NCI-H2107 treated with DMSO at 0.1 percent for 48 hours (cell line): ENCODE data around the gene ANKRD11.
"Not testable (repeated sequence)": the region's sequence is repeated elsewhere in the genome, so short reads cannot be mapped to it uniquely, and the experiment has no call there.

Source experiments
- DNase-seq: peaks from one replicate; lab custom pipeline; 2025; ENCODE audit not compliant: unreplicated experiment; lab: John Stamatoyannopoulos, UW

ANKRD11 gene

DNA sequence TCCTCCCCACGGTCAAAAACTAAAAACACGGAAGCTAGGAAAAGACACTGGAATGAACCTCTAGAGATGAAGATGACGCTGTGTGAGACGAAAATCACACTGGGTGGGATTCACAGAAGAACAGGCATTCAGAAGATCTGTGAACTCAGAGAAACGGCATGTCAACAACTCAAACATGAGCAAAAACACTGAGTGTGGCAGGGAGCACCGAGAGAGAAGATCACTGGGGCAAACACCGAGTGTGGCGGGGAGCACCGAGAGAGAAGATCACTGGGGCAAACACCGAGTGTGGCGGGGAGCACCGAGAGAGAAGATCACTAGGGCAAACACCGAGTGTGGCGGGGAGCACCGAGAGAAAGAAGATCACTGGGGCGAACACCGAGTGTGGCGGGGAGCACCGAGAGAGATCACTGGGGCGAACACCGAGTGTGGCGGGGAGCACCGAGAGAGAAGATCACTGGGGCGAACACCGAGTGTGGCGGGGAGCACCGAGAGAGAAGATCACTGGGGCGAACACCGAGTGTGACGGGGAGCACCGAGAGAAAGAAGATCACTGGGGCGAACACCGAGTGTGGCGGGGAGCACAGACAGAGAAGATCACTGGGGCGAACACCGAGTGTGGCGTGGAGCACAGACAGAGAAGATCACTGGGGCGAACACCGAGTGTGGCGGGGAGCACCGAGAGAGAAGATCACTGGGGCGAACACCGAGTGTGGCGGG, 100.7 kb downstream of the ANKRD11 start:
- not testable (repeated sequence) for DNase-seq

DNA sequence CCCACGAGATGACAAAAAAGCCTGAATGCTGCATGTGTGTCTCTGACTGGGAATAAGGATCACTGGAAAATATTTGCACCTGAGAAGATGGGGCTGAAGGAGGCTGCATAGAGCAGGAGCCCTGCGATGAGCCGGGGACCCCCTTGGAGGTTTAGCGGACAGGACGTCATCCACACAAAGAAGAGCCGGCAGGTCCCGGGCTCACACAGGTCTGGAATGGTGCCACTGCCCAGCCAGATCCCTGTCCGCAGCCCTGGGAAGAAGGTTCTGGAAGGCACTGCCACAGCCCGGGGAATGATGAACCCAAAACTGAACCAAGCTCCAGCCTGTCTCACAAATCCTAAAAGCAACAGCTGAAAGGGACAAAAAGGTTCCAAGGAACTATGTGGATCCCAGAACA, 101.8 kb downstream of the ANKRD11 start:
- no peak for DNase-seq

DNA sequence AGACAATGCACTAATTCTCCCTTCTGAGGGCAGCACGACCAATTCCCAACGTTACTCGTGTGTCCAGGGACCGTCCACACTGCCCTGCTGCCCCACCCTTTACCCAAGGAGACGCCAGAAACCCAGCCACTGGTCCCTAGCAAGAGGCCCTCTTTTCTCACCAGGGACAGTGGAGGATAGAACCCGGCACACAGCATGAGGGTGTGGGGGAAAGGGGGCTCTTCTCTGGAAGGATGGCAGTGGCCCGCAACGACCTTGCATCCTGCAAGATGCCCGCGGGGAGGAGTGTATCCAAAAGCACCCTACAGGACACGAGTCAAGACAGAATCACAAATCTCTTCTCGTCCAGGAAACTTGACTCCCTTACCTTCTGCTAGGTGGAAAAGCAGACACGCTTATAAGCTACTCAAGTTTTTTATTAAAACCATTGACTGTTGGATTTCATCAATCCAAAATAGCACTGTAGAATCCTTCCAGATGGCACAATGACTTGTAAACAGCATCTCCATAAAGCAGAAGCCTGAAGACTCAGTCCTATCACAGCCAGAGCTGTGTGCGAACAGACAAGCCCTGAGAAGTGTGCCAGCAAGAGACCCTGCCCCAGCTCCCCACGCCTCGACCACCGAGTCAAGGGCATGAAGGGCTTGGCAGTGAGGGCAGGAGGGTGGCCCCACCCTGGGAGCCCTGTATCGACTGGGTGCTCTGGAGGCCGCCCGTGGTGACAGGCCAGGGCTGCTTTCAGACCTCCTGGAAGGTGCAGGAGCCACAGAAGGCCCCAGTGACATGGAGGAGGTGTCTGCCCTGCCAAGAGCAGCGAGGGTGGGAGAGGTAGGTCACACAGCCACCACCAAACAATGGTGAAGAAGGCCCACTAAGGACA, 103.8 kb downstream of the ANKRD11 start:
- no peak for DNase-seq

DNA sequence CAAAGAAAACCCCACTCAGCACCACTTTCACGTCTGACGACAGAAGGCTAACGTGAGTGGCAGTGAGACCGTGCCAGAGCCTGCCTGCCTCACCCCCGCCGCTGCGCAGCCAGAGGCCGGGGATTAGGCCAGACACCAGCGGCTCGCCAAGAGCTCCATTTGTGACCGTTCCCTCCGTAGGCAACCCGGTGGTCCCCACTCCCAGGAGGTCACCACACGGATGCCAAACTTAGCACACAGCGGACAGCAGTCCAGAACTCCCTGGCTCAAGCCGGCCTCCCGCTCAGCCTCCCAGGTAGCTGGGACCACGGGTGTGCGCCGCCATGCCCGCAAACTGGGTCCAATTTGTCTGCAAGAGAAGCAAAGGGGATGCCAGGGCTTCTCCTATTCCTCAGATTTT, 104.6 kb downstream of the ANKRD11 start:
- DNase-seq, result no peak

DNA sequence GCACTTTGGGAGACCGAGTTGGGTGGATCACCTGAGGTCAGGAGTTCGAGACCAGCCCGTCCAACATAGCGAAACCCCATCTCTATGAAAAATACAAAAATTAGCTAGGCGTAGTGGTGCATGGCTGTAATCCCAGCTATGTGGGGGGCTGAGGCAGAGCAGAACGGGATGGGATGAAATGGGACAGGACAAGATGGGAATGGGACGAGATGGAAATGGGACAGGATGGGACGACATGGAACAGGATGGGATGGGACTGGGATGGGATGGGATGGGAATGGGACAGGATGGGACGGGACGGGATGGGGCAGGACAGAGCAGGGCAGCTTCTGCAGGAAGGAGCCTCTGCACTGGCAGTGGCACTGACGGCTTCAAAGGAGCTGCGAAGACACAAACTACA, 106.1 kb downstream of the ANKRD11 start:
- no peak for DNase-seq

DNA sequence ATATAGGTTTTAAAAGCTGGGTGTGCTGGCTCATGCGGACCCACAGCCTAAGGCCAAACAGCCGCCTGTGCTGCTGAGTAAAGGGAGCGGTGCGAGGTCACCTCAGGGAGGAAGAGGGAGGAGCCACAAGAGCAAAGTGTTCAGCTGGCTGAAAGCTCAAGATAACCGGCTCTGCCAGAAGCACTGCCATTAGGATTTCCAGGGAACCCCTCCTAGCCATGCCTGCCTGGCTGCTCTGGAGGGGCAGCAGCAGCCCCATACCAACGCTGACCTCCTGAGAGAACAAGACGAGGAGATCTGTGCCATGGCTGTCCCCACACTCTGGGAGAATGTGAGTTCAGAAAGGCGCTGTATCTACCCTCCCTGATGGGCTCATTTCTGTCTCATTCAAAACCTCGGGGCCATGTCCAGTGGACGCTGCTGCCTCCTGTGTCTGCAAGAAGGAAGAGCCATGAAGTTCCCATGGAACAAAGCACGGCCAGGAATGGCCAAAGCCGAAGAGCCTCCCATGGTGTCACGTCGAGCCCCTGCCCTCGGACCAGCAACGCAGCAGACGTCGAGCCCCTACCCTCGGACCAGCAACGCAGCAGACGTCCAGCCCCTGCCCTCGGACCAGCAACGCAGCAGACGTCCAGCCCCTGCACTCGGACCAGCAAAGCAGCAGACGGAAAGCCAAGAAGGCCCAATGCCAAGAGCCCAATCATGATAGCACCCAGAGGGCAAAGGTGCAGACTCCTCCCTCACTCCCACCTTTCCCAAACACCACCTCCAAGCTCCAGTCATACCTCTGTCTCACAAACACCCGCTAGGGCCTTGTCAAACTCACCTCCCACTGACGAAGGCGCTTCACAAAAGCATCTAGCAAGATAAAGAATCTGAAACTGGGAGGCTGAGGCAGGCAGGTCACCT, 107.0 kb downstream of the ANKRD11 start:
- DNase-seq, result no peak

DNA sequence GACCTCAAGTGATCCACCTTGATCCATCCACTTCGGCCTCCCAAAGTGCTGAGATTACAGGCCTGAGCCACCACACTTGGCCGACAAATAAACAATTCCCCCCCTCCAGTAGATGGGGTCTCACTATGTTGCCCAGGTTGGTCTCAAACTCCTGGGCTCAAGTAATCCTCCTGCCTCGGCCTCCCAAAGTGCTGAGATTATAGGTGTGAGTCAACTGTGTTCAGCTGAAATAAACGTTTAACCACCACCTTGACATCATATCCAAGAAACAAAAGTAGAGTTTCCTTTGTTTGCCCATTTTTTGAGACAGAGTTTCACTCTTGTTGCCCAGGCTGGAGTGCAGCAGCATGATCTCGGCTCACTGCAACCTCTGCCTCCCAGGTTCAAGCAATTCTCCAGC, 107.8 kb downstream of the ANKRD11 start:
- not testable (repeated sequence) for DNase-seq

DNA sequence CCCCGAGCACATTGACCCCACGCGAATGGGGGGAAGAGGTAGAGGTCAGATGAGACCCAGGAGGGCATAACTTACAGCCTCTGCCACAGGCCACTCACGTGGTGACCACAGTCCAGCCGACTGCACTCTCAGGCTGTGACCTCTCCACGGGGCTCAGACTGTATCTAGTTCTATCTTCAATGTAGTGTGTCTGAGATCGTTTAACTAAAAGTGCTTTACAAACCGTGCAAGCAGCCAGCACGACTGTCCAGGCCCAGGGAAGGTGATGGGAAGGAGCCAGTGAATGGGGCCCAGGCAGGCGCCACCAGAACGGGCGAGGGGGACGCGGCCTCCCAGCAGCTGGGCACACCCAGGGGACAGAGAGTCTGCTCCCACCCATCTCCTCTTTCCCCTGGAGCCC, 108.6 kb downstream of the ANKRD11 start:
- no peak for DNase-seq

DNA sequence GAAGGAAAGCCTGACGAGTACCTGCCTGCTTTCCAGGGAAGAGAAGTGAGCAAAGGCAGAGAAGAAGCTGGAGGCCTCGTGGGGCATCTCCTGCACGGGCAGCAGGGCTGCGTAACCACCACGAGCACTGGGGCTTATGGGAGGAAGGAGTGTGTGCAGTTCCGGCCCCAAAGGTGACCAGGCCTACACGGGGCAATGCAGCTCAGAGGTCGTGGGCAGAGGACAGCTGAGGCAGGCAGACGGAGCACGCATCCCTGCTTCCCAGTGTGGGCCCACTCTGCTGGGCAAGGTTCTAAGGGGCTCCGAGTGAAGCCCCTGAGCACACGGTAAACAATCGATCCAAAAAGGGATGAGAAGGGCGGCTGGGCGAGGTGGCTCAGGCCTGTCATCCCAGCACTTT, 109.7 kb downstream of the ANKRD11 start:
- DNase-seq, result no peak

DNA sequence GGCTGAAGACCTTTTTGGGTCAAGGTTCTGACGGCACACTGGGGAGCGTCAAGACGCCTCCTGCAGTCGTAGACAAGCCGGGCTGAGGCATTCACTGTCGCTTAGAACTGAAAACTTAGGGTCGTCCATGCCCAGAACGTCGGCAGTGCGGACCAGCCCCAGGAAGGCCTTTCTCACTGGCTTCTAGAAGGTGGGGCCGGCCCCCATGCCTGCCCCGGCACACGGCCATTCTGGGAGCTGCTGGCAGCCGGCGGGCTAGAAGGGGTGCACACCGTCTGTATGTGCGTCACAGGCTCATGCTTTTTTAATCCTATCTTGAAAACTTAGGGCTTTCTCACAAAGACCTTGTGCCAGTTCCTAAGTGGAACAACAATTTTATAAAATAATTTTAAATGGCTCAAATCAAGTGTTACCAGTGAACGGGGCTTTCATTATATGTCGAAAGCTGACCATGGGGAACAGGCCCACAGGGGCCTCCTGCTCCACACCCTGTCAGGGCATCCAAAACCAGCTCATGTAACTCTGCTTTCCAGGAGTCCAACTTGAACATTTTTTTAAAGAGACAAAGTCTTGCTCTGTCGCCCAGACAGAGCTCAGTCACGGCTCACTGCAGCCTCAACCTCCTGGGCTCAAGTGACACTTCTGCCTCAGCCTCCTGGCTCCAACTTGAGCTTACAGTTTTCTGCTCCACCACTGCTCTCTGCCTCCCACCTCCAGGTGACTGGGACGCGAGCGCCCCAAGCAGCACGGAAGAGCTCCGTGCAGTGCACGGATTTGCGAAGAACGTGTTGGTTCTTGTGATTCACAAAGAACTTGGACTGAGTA, 111.2 kb downstream of the ANKRD11 start:
- DNase-seq, result no peak

DNA sequence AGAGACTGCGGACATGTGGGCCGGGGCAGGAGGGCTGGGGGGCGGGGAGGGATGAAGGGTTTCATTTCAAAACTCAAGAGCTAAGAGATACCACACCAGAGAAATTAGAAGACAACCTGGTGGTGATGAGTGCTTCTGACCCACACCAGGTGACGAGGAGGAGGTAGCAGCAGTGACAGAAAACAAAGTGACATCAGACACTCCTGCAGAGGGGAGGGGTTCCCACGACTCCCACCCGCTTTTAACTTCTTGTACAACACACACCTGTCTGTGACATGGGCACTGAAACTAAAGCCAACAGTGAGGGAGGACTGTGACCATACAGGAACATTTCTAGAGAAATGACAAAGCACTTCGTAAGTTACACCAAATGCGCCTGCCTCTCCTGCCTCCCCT, 112.9 kb downstream of the ANKRD11 start:
- DNase-seq, result no peak

DNA sequence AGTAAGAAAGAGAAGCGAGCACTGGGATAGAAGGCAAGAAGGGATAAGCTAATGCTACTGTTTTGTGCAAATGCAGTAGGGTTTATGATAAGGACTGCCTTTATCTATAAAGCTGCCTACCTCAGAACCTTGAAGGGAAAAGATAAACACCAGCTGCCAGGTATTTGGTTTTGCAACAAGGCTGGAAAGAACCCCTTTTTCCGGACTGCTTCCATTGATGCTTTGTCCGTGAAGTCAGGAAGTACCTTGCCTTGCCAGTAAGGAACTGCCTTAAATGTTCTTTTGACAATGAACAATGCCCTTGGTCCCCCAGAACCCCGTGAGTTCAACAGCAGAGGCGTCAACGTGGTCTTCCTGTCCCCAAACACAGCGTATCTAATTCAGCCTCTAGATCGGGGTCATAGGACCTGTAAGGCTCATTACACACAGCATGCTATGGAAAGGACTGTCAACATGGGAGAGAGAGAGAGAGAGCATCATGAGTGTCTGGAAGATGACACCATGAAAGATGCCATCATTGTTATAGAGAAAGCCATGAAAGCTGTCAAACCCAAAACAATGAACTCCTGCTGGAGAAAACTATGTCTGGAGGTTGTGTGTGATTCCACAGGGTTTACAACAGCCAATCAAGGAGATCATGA, 113.4 kb downstream of the ANKRD11 start:
- no peak for DNase-seq

DNA sequence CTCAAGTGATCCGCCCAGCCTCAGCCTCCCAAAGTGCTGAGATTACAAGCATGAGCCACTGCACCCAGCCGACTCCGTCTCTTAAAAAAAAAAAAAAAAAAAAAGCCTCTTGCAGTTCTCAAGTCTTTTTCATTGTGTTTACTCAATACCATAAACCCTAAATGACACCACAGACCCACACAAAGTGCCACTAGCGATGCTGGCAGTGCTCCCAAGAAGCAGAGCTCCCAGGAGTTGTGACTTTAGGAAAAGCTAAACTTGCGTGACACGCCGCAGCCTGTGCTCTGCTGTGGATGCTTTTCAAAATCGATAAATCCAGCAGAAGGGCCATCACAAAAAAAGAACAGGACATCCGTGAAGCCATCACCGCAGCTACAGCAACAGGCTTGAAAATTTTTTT, 114.7 kb downstream of the ANKRD11 start:
- DNase-seq, result no peak

DNA sequence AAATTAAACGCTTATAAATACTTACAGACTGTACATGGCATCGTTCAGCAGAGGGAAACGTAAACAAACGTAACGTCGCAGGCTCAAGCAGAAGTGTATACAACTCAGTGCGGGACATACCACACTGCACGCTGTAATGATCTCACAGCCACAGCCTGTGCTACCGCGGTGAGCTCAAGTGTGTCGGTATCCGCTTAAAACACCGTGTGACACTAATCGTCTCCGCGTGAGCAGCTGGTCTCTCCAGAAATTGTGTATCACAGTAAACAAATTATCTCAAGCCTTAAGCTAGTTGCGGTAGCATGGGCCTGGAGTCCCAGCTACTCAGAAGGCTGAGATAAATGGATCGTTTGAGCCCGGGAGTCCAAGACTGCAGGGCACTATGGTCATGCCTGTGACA, 115.3 kb downstream of the ANKRD11 start:
- peak; percentile 76 for DNase-seq

DNA sequence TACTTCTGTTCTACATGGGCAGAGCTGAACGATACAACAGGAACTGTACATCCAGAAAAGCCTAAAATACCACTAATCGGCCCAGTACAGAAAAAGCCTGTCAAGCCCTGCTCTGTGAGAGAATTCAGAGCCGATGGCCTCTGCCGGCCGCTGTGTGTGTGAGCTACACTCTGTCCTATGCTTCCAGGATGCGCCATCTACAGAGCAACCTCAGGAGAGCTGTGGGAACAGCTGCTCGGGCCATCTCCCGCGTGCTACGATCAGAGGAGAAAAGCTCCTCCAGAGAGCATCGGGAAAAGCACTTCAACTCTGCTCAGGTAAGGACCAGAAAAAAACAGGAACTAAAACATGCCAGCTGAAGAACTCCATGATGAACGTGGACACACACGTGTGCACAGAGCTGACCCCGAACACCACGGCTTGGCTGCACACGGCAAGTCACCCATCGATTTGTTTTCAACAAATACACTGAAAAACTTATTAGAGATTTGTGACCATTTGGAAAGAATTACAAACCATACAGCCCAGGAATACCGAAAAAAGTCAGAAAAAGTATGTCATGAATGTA, 115.9 kb downstream of the ANKRD11 start:
- DNase-seq, result peak; percentile 10

DNA sequence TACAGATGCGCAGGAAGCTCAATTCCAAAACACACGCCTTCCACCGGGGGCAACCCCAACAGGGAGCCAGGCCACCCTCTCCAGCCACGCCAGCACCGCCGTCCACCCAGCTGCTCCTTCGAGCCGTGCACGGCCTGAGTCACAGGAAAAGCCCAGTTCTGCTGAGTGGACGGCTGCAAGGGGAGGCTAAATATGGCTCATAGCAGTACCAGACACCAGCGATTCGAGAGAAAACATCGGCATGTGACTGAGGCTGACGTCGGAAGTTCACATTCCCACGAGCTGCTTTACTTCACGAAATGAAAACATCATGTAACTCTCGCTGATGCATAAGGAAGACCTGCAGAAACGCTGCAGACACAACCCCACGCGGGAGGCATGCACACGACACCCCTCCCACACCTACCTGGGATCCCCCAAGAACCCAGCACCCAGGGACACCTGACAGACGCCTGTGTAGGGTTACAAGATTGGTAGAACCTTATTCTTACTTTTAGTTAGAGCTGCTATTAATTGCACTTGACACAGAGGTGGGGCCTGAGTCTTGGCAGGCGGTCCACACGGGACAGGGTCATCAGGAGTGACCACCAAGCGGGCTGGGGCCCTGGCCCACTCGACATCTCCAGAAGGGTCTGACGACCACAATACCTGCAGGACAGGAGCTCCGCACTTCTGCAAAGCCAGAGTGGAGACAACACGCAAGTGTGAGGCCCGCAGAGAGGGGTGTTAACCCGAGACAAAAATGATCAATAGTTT, 116.8 kb downstream of the ANKRD11 start:
- DNase-seq, result no peak

DNA sequence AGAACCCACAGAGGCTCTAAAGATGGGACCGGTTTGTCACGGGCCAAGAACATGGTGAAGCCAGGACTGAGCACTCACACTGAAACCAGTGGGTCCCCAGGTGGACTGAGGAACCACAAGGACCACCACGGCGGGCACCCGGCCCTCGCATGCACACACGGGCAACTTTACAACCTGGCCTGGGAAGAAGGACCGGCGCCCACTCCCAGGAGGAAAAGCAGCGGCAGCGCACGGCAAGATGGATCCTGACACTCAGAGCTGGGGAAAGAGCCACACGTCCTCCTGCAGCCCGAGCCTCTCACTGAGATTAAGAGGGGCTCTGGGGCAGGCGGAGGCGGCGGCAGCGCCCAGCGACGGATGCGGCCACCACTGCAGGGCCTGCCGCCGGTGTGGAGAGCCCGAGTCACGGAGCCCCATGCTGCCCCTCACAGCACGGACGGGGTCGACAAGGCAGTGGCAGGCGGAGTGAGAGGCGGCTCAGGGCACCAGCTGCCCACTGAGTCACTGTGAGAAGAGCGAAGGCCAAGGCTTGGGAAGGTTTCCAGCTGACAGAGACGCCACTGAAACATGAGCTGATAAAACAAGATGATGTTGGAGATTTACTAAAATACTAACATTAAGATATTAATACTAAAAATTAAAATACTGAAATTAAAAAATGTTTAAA, 118.3 kb downstream of the ANKRD11 start:
- no peak for DNase-seq

DNA sequence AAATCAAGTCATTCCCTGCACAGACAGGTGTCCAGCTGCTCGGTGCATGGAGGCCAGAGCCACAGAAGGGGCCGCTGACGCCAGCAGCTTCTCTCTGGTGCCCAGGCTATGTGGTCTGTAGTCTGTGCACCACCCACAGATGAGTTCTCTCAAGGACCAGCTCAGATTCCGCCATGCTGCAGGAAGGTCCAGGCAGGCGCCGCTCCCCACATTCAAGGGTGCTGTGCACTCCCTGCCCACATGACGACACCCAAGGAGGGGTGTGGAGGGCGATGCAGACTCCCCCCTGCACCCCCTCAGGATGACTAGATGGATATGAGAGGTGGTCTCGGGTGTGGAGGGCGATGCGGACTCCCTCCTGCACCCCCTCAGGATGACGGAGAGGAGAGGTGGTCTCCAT, 119.0 kb downstream of the ANKRD11 start:
- DNase-seq, result no peak
